Measurements from ENCODE around the gene RIPK4.
"Not testable (repeated sequence)": the region's sequence is repeated elsewhere in the genome, so short reads cannot be mapped to it uniquely, and the experiment has no call there.

RIPK4 gene

GRCh38 chr21:41785262-41785661 is 18.4 kb upstream of the RIPK4 start:
- H3K27ac ChIP-seq (ENCODE audit: low read depth, low read length); H3K4me3 ChIP-seq (ENCODE audit: low read length); H3K27me3 ChIP-seq (ENCODE audit: control insufficient read depth, insufficient read depth, low read length); H3K36me3 ChIP-seq (ENCODE audit: control insufficient read depth, insufficient read depth, low read length); H3K4me1 ChIP-seq (ENCODE audit: control insufficient read depth, insufficient read depth, low read length); H3K9ac ChIP-seq (ENCODE audit: low read length): not testable (repeated sequence)

GRCh38 chr21:41784456-41785102 is 17.7 kb upstream of the RIPK4 start:
- Histone ChIP-seq H3K4me1 (ENCODE audit: control insufficient read depth, insufficient read depth, low read length) (no peaks in the 10 kb centered on the region), H3K4me3 (ENCODE audit: low read length) (no peak overlapping the region), H3K9ac (ENCODE audit: low read length) (no peak overlapping the region), H3K27ac (ENCODE audit: low read depth, low read length) (no peak overlapping the region), H3K27me3 (ENCODE audit: control insufficient read depth, insufficient read depth, low read length) (peaks cover 5% of the 10 kb centered on the region), H3K36me3 (ENCODE audit: control insufficient read depth, insufficient read depth, low read length) (no peaks in the 10 kb centered on the region)

GRCh38 chr21:41783476-41784180 is 16.8 kb upstream of the RIPK4 start:
- Histone ChIP-seq H3K9ac (ENCODE audit: low read length) (no peak overlapping the region), H3K4me3 (ENCODE audit: low read length) (no peak overlapping the region), H3K27ac (ENCODE audit: low read depth, low read length) (no peak overlapping the region), H3K4me1 (ENCODE audit: control insufficient read depth, insufficient read depth, low read length) (no peaks in the 10 kb centered on the region), H3K36me3 (ENCODE audit: control insufficient read depth, insufficient read depth, low read length) (no peaks in the 10 kb centered on the region), H3K27me3 (ENCODE audit: control insufficient read depth, insufficient read depth, low read length) (peaks cover 8% of the 10 kb centered on the region)

GRCh38 chr21:41781050-41781410 is 14.2 kb upstream of the RIPK4 start:
- H3K27ac ChIP-seq (ENCODE audit: low read depth, low read length) = no peak overlapping the region
- H3K4me1 ChIP-seq (ENCODE audit: control insufficient read depth, insufficient read depth, low read length) = no peaks in the 10 kb centered on the region
- H3K9ac ChIP-seq (ENCODE audit: low read length) = no peak overlapping the region
- no peak overlapping the region for H3K4me3 ChIP-seq (ENCODE audit: low read length)
- H3K36me3 ChIP-seq (ENCODE audit: control insufficient read depth, insufficient read depth, low read length) = no peaks in the 10 kb centered on the region
- peaks cover 8% of the 10 kb centered on the region for H3K27me3 ChIP-seq (ENCODE audit: control insufficient read depth, insufficient read depth, low read length)

- H3K36me3 ChIP-seq (ENCODE audit: control insufficient read depth, insufficient read depth, low read length) = no peaks in the 10 kb centered on the region
- no peak overlapping the region for H3K27ac ChIP-seq (ENCODE audit: low read depth, low read length)
- H3K4me3 ChIP-seq (ENCODE audit: low read length) = no peak overlapping the region
- peaks cover 11% of the 10 kb centered on the region for H3K27me3 ChIP-seq (ENCODE audit: control insufficient read depth, insufficient read depth, low read length)
- H3K4me1 ChIP-seq (ENCODE audit: control insufficient read depth, insufficient read depth, low read length) = no peaks in the 10 kb centered on the region
- H3K9ac ChIP-seq (ENCODE audit: low read length) = no peak overlapping the region
Measured at GRCh38 chr21:41780337-41781049, 13.6 kb upstream of the RIPK4 start.

GRCh38 chr21:41779659-41780058 is 12.8 kb upstream of the RIPK4 start:
- Histone ChIP-seq H3K4me1 (ENCODE audit: control insufficient read depth, insufficient read depth, low read length) (no peaks in the 10 kb centered on the region), H3K9ac (ENCODE audit: low read length) (no peak overlapping the region), H3K36me3 (ENCODE audit: control insufficient read depth, insufficient read depth, low read length) (no peaks in the 10 kb centered on the region), H3K4me3 (ENCODE audit: low read length) (no peak overlapping the region), H3K27ac (ENCODE audit: low read depth, low read length) (no peak overlapping the region), H3K27me3 (ENCODE audit: control insufficient read depth, insufficient read depth, low read length) (peaks cover 11% of the 10 kb centered on the region)

GRCh38 chr21:41778930-41779600 is 12.2 kb upstream of the RIPK4 start:
- Histone ChIP-seq H3K36me3 (ENCODE audit: control insufficient read depth, insufficient read depth, low read length) (no peaks in the 10 kb centered on the region), H3K4me1 (ENCODE audit: control insufficient read depth, insufficient read depth, low read length) (no peaks in the 10 kb centered on the region), H3K9ac (ENCODE audit: low read length) (no peak overlapping the region), H3K27me3 (ENCODE audit: control insufficient read depth, insufficient read depth, low read length) (peaks cover 11% of the 10 kb centered on the region), H3K27ac (ENCODE audit: low read depth, low read length) (no peak overlapping the region), H3K4me3 (ENCODE audit: low read length) (no peak overlapping the region)

GRCh38 chr21:41777951-41778815 is 11.3 kb upstream of the RIPK4 start:
- H3K36me3 ChIP-seq (ENCODE audit: control insufficient read depth, insufficient read depth, low read length) = no peaks in the 10 kb centered on the region
- H3K4me3 ChIP-seq (ENCODE audit: low read length) = no peak overlapping the region
- no peak overlapping the region for H3K27ac ChIP-seq (ENCODE audit: low read depth, low read length)
- H3K4me1 ChIP-seq (ENCODE audit: control insufficient read depth, insufficient read depth, low read length) = no peaks in the 10 kb centered on the region
- H3K27me3 ChIP-seq (ENCODE audit: control insufficient read depth, insufficient read depth, low read length) = peaks cover 7% of the 10 kb centered on the region
- no peak overlapping the region for H3K9ac ChIP-seq (ENCODE audit: low read length)

GRCh38 chr21:41776778-41777177 is 9.9 kb upstream of the RIPK4 start:
- H3K4me3 ChIP-seq (ENCODE audit: low read length) = no peak overlapping the region
- H3K4me1 ChIP-seq (ENCODE audit: control insufficient read depth, insufficient read depth, low read length) = no peaks in the 10 kb centered on the region
- H3K27me3 ChIP-seq (ENCODE audit: control insufficient read depth, insufficient read depth, low read length) = peaks cover 12% of the 10 kb centered on the region
- no peak overlapping the region for H3K27ac ChIP-seq (ENCODE audit: low read depth, low read length)
- no peaks in the 10 kb centered on the region for H3K36me3 ChIP-seq (ENCODE audit: control insufficient read depth, insufficient read depth, low read length)
- H3K9ac ChIP-seq (ENCODE audit: low read length) = no peak overlapping the region

GRCh38 chr21:41775149-41775472 is 8.3 kb upstream of the RIPK4 start:
- Histone ChIP-seq H3K4me3 (ENCODE audit: low read length) (no peak overlapping the region), H3K27ac (ENCODE audit: low read depth, low read length) (no peak overlapping the region), H3K27me3 (ENCODE audit: control insufficient read depth, insufficient read depth, low read length) (peaks cover 23% of the 10 kb centered on the region), H3K9ac (ENCODE audit: low read length) (no peak overlapping the region), H3K4me1 (ENCODE audit: control insufficient read depth, insufficient read depth, low read length) (no peaks in the 10 kb centered on the region), H3K36me3 (ENCODE audit: control insufficient read depth, insufficient read depth, low read length) (no peaks in the 10 kb centered on the region)

GRCh38 chr21:41774467-41775148 is 7.8 kb upstream of the RIPK4 start:
- H3K36me3 ChIP-seq (ENCODE audit: control insufficient read depth, insufficient read depth, low read length) = no peaks in the 10 kb centered on the region
- H3K4me1 ChIP-seq (ENCODE audit: control insufficient read depth, insufficient read depth, low read length) = no peaks in the 10 kb centered on the region
- peaks cover 26% of the 10 kb centered on the region for H3K27me3 ChIP-seq (ENCODE audit: control insufficient read depth, insufficient read depth, low read length)
- H3K4me3 ChIP-seq (ENCODE audit: low read length) = no peak overlapping the region
- H3K27ac ChIP-seq (ENCODE audit: low read depth, low read length) = no peak overlapping the region
- no peak overlapping the region for H3K9ac ChIP-seq (ENCODE audit: low read length)
